Measurements from ENCODE around the gene POMT2.

DNA sequence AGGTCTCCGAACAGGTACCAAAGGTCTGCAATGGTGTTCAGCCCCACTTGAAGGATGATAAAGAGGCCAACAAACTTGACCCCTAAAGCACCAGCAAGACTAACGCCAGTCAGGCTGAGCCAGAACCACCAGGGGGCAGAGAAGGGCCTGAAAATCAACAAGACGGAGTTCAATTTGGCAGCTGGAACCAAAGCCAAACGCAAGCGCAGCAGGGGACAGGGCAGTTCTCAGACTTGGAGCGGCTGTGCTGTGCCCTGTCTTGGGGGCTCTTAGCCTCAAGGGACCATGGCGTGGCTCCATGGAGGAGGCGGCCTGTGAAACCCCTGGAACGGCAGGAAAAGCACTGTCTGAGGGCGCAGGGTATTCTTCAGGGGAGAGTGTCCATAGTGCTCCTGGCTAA lies 19.6 kb downstream of the POMT2 start:
- TF ChIP-seq CTCF (IDR thresholded peaks at IDR 0.05; ENCODE audit: low read depth, low read length) = peak; percentile 84
- no peak for TF ChIP-seq MYC (IDR thresholded peaks at IDR 0.05; ENCODE audit: low read depth, low read length)
